H9 (cell line): ENCODE measurements around the gene MAPKAPK3. TPM values are rescaled to one million over a fixed set of nuclear protein-coding genes. Genes with fewer than 3 reads are reported as not detected.

Experiments
- DNase-seq: peaks from one replicate; pipeline ENCODE4 v3.0.0-alpha.2; 2017
- H2AFZ ChIP-seq: one replicate; pipeline ENCODE4 v1.6.1; 2013; ENCODE audit warnings: mild to moderate bottlenecking, low read length, control low read depth, moderate library complexity
- H2AK5ac ChIP-seq: 2 replicates; pipeline ENCODE4 v1.6.1; 2013; ENCODE audit warnings: low read length, control low read depth, mixed read lengths; ENCODE audit not compliant: insufficient read length
- H2BK120ac ChIP-seq: one replicate; pipeline ENCODE4 v1.6.1; 2013; ENCODE audit warnings: low read depth, mild to moderate bottlenecking, low read length, control low read depth, inconsistent platforms; ENCODE audit not compliant: poor library complexity, severe bottlenecking
- H2BK12ac ChIP-seq: 2 replicates; pipeline ENCODE4 v1.6.1; 2013; ENCODE audit warnings: low read length, control low read depth, mixed read lengths, low read depth; ENCODE audit not compliant: insufficient read length
- H2BK15ac ChIP-seq: 2 replicates; pipeline ENCODE4 v1.6.1; 2013; ENCODE audit warnings: low read depth, low read length, control low read depth
- H2BK20ac ChIP-seq: one replicate; pipeline ENCODE4 v1.6.1; 2013; ENCODE audit warnings: low read depth, mild to moderate bottlenecking, low read length, control low read depth, inconsistent platforms; ENCODE audit not compliant: poor library complexity, severe bottlenecking
- H2BK5ac ChIP-seq: 2 replicates; pipeline ENCODE4 v1.6.1; 2013; ENCODE audit warnings: low read length, control low read depth, mixed read lengths; ENCODE audit not compliant: insufficient read length
- H3K14ac ChIP-seq: 2 replicates; pipeline ENCODE4 v1.6.1; 2013; ENCODE audit warnings: low read length, control low read depth; ENCODE audit not compliant: insufficient read depth
- H3K18ac ChIP-seq: 2 replicates; pipeline ENCODE4 v1.6.1; 2013; ENCODE audit warnings: low read depth, mild to moderate bottlenecking, mixed read lengths, low read length, control low read depth; ENCODE audit not compliant: insufficient read length
- H3K23ac ChIP-seq: 2 replicates; pipeline ENCODE4 v1.6.1; 2013; ENCODE audit warnings: low read length, control low read depth, mixed read lengths, low read depth; ENCODE audit not compliant: insufficient read length
- H3K23me2 ChIP-seq: 2 replicates; pipeline ENCODE4 v1.6.1; 2013; ENCODE audit warnings: low read depth, mild to moderate bottlenecking, mixed read lengths, low read length, control low read depth; ENCODE audit not compliant: insufficient read length, poor library complexity, severe bottlenecking
- H3K27ac ChIP-seq: 2 replicates; pipeline ENCODE4 v1.5.1; 2013; ENCODE audit warnings: low read length, control low read depth, mixed read lengths, low read depth; ENCODE audit not compliant: insufficient read length
- H3K27me3 ChIP-seq: 2 replicates; pipeline ENCODE4 v1.6.1; 2013; ENCODE audit warnings: low read length, control low read depth, inconsistent platforms; ENCODE audit not compliant: insufficient read depth
- H3K4ac ChIP-seq: 2 replicates; pipeline ENCODE4 v1.6.1; 2013; ENCODE audit warnings: low read depth, mild to moderate bottlenecking, control low read depth, inconsistent platforms, low read length, moderate library complexity
- H3K4me1 ChIP-seq: 2 replicates; pipeline ENCODE4 v1.6.1; 2013; ENCODE audit warnings: low read length, control low read depth, inconsistent platforms; ENCODE audit not compliant: insufficient read depth
- H3K4me2 ChIP-seq: 2 replicates; pipeline ENCODE4 v1.6.1; 2013; ENCODE audit warnings: low read length, control low read depth, mixed read lengths; ENCODE audit not compliant: insufficient read length, insufficient read depth
- H3K56ac ChIP-seq: 2 replicates; pipeline ENCODE4 v1.6.1; 2013; ENCODE audit warnings: low read depth, mild to moderate bottlenecking, mixed read lengths, low read length, control low read depth; ENCODE audit not compliant: insufficient read length
- H3K79me1 ChIP-seq: 2 replicates; pipeline ENCODE4 v1.6.1; 2013; ENCODE audit warnings: low read depth, mild to moderate bottlenecking, moderate library complexity, low read length, control low read depth, inconsistent platforms; ENCODE audit not compliant: insufficient read depth, poor library complexity, severe bottlenecking
- H3K79me2 ChIP-seq: 2 replicates; pipeline ENCODE4 v1.6.1; 2013; ENCODE audit warnings: low read length, control low read depth, inconsistent platforms; ENCODE audit not compliant: insufficient read depth
- H3K9ac ChIP-seq: 2 replicates; pipeline ENCODE4 v1.6.1; 2013; ENCODE audit warnings: low read length, control low read depth, mixed read lengths; ENCODE audit not compliant: insufficient read length; ENCODE audit errors: extremely low read depth
- H3K9me3 ChIP-seq: one replicate; pipeline ENCODE4 v1.6.1; 2013; ENCODE audit warnings: low read depth, low read length, inconsistent platforms; ENCODE audit not compliant: control insufficient read depth
- H3T11ph ChIP-seq: one replicate; pipeline ENCODE4 v1.6.1; 2013; ENCODE audit warnings: mild to moderate bottlenecking, low read length, control low read depth, inconsistent platforms
- H4K20me1 ChIP-seq: one replicate; pipeline ENCODE4 v1.6.1; 2013; ENCODE audit not compliant: control insufficient read depth, insufficient read length, insufficient read depth
- H4K5ac ChIP-seq: 2 replicates; pipeline ENCODE4 v1.6.1; 2013; ENCODE audit warnings: low read depth, mild to moderate bottlenecking, mixed read lengths, low read length, control low read depth; ENCODE audit not compliant: insufficient read length
- H4K8ac ChIP-seq: replicated peaks from 2 replicates; pipeline ENCODE4 v1.6.1; 2013; ENCODE audit warnings: low read length, control low read depth, mixed read lengths, low read depth; ENCODE audit not compliant: insufficient read length
- H4K91ac ChIP-seq: 2 replicates; pipeline ENCODE4 v1.6.1; 2013; ENCODE audit warnings: low read depth, mild to moderate bottlenecking, moderate library complexity, mixed read lengths, low read length, control low read depth; ENCODE audit not compliant: insufficient read length
- H3K27ac Mint-ChIP-seq, 3 experiments: 2 replicates in 2 of 3; 3 replicates in 1 of 3; pipeline ENCODE4 v1.8.0; 2020 to 2021; ENCODE audit warnings: mixed read lengths in 3 of 3, mild to moderate bottlenecking in 1 of 3, moderate library complexity in 1 of 3
- H3K27me3 Mint-ChIP-seq: 2 replicates; pipeline ENCODE4 v1.8.0; 2021; ENCODE audit warnings: low read depth, mild to moderate bottlenecking, moderate library complexity, mixed read lengths
- H3K36me3 Mint-ChIP-seq, 3 experiments: 2 replicates in 2 of 3; 3 replicates in 1 of 3; pipeline ENCODE4 v1.8.0; 2020 to 2021; ENCODE audit warnings: low read depth in 3 of 3, mixed read lengths in 3 of 3; ENCODE audit not compliant: insufficient read depth in 1 of 3
- H3K4me1 Mint-ChIP-seq, 2 experiments: 2 replicates each; pipeline ENCODE4 v1.8.0; 2020; ENCODE audit warnings: mixed read lengths in 2 of 2
- H3K4me3 Mint-ChIP-seq, 2 experiments: 2 replicates in 1 of 2; 3 replicates in 1 of 2; pipeline ENCODE4 v1.8.0; 2020 to 2021; ENCODE audit warnings: mild to moderate bottlenecking in 2 of 2, mixed read lengths in 2 of 2, moderate library complexity in 1 of 2
- H3K9me3 Mint-ChIP-seq, 2 experiments: 2 replicates in 1 of 2; 3 replicates in 1 of 2; pipeline ENCODE4 v1.8.0; 2020; ENCODE audit warnings: mild to moderate bottlenecking in 2 of 2, mixed read lengths in 2 of 2, moderate library complexity in 1 of 2
- WGBS: extraction: QIAGEN DNeasy Blood & Tissue Kit; methylation state at CpG from one replicate; pipeline ENCODE4 v1.1.7; 2013; ENCODE audit warnings: missing lambda C conversion rate, low lambda C conversion rate, mixed read lengths; ENCODE audit not compliant: insufficient read length; ENCODE audit errors: extremely low coverage; 5-methylcytosine and 5-hydroxymethylcytosine counted together
- total RNA-seq: library from RNA; stranded (reverse); gene quantifications from 2 replicates; pipeline ENCODE4 v1.2.1, GENCODE V29; 2021
- TF ChIP-seq, protein P1 (sequence below): fragments of 200-600 bp; sonication (generic); conservative IDR thresholded peaks from 3 replicates; pipeline ENCODE4 v1.8.0; 2021; ENCODE audit warnings: antibody characterized with exemption, mild to moderate bottlenecking

Gene MAPKAPK3
- total RNA-seq, 1 experiment from 2014 or later = 57.9 TPM

DNA sequence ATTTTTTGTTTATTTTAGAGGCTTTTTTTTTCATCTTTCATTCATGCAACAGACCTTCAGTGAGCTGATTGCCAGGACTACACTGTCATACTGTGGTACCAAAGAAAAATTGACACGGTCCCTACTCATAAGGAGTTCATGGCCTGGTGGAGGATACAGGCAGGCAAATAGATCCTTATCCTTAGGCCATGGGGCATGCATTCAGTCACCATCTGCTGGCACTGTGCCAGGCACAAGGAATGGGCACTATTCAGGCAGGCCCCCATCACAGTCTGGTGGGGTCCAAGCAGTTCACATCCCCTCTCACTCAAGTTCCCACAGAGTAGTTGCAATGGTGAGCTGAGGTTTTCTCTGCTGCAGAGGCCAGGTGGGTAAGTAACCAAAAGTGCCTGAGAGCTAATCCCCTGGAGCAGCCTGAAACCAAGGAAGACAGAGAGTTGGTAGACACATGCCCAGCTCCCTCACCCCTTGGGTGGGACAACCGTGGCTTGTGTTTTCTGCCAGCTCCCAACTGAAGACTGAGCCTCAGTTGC, 22.6 kb upstream of the MAPKAPK3 start:
- Mint-ChIP-seq H3K4me1 (peaks cover 0 to 3% of the 10 kb centered on the region in 2 experiments; a peak in 1 of 4 replicates), H3K4me3 (no peak overlapping the region), H3K36me3 (no peaks in the 10 kb centered on the region), H3K9me3 (no peaks in the 10 kb centered on the region), H3K27ac (no peak overlapping the region), H3K27me3 (peaks cover 17% of the 10 kb centered on the region)
- H3K79me1 ChIP-seq = no peaks in the 10 kb centered on the region
- H3K27me3 ChIP-seq = no peaks in the 10 kb centered on the region
- no peaks in the 10 kb centered on the region for H3K9me3 ChIP-seq
- H4K20me1 ChIP-seq = no peaks in the 10 kb centered on the region
- H2BK20ac ChIP-seq = no peak overlapping the region
- no peaks in the 10 kb centered on the region for H3K4me1 ChIP-seq
- H3K4ac ChIP-seq = no peak overlapping the region
- no peak overlapping the region for H3K56ac ChIP-seq
- no peak overlapping the region for H2BK5ac ChIP-seq
- H3K27ac ChIP-seq = no peak overlapping the region
- no peak overlapping the region for H3K4me2 ChIP-seq
- TF ChIP-seq, protein P1, sequence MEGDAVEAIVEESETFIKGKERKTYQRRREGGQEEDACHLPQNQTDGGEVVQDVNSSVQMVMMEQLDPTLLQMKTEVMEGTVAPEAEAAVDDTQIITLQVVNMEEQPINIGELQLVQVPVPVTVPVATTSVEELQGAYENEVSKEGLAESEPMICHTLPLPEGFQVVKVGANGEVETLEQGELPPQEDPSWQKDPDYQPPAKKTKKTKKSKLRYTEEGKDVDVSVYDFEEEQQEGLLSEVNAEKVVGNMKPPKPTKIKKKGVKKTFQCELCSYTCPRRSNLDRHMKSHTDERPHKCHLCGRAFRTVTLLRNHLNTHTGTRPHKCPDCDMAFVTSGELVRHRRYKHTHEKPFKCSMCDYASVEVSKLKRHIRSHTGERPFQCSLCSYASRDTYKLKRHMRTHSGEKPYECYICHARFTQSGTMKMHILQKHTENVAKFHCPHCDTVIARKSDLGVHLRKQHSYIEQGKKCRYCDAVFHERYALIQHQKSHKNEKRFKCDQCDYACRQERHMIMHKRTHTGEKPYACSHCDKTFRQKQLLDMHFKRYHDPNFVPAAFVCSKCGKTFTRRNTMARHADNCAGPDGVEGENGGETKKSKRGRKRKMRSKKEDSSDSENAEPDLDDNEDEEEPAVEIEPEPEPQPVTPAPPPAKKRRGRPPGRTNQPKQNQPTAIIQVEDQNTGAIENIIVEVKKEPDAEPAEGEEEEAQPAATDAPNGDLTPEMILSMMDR = no peak
- WGBS = no CpG with 5 or more reads among the region's 2 CpGs
- no peak overlapping the region for H3K18ac ChIP-seq
- H3K23me2 ChIP-seq = no peaks in the 10 kb centered on the region
- H2BK12ac ChIP-seq = no peak overlapping the region
- no peak overlapping the region for H2BK120ac ChIP-seq
- no peak overlapping the region for H2BK15ac ChIP-seq
- no peak overlapping the region for H3K9ac ChIP-seq
- H3K23ac ChIP-seq = no peak overlapping the region
- no peaks in the 10 kb centered on the region for H3K79me2 ChIP-seq
- no peak overlapping the region for H3K14ac ChIP-seq
- no peak overlapping the region for H4K91ac ChIP-seq
- no peak for DNase-seq
- no peak overlapping the region for H3T11ph ChIP-seq
- H4K8ac ChIP-seq = no peak overlapping the region
- H2AFZ ChIP-seq = no peak overlapping the region
- H4K5ac ChIP-seq = no peak overlapping the region
- H2AK5ac ChIP-seq = no peak overlapping the region
